ENCODE data around the gene ALDH3B2. TPM values are rescaled to one million over a fixed set of nuclear protein-coding genes. Genes with fewer than 3 reads are reported as not detected.
"Not testable (repeated sequence)": the region's sequence is repeated elsewhere in the genome, so short reads cannot be mapped to it uniquely, and the experiment has no call there.

The ALDH3B2 gene
- total RNA-seq, 1 experiment from 2014 or later = 0.13 TPM

GRCh38 chr11:67638535-67639437 is 35.6 kb downstream of the ALDH3B2 start (continued):
- TF ChIP-seq ATF6 (CRISPR knock-in tag; IDR thresholded peaks at IDR 0.05) (no peak), KAT7 (CRISPR knock-in tag; IDR thresholded peaks at IDR 0.05; ENCODE audit: borderline replicate concordance) (no peak), FOXJ3 (CRISPR knock-in tag; IDR thresholded peaks at IDR 0.05; ENCODE audit: borderline replicate concordance) (no peak), TP53 (CRISPR knock-in tag; IDR thresholded peaks at IDR 0.05) (no peak), ATF2 (CRISPR knock-in tag; IDR thresholded peaks at IDR 0.05; ENCODE audit: borderline replicate concordance, low read depth) (no peak), ZNF425 (CRISPR knock-in tag; conservative IDR thresholded peaks at IDR 0.05) (no peak), ZNF232 (CRISPR knock-in tag; IDR thresholded peaks at IDR 0.05) (no peak), NFYB (CRISPR knock-in tag; conservative IDR thresholded peaks at IDR 0.05; ENCODE audit: low read depth) (no peak), FOXK1 (CRISPR knock-in tag; IDR thresholded peaks at IDR 0.05) (no peak)

- ATAC-seq; H3K36me3 Mint-ChIP-seq; DNase-seq (ENCODE audit: low spot score); H3K27ac Mint-ChIP-seq; H3K9me3 Mint-ChIP-seq; POLR2A ChIA-PET; H3K4me3 Mint-ChIP-seq; H3K4me1 Mint-ChIP-seq: not testable (repeated sequence)
- CTCF ChIA-PET = interaction anchor here (3.2 to 4.5 kb wide), 2 partner anchors 8 to 22 kb away, joined by 11 to 43 read pairs; partner anchors contain the start of gene NUDT8
- H3K27me3 Mint-ChIP-seq (ENCODE audit: low read depth) = peaks cover 27% of the 10 kb centered on the region
Observed at GRCh38 chr11:67637441-67637840, 37.0 kb downstream of the ALDH3B2 start.

- Mint-ChIP-seq H3K27me3 (ENCODE audit: low read depth) (peaks cover 24% of the 10 kb centered on the region), H3K4me1 (peaks cover 7% of the 10 kb centered on the region), H3K9me3 (peaks cover 3% of the 10 kb centered on the region; the same call in 1 of the 2 replicates), H3K27ac (no peak overlapping the region), H3K36me3 (no peaks in the 10 kb centered on the region), H3K4me3 (no peak overlapping the region)
- no peak for DNase-seq (ENCODE audit: low spot score)
- TF ChIP-seq MYBL2 (CRISPR knock-in tag; IDR thresholded peaks at IDR 0.05) = no peak
- no peak for TF ChIP-seq GABPB1 (CRISPR knock-in tag; IDR thresholded peaks at IDR 0.05)
- ATAC-seq = no peak
- POLR2A ChIA-PET = no interaction called here
- CTCF ChIA-PET = interaction anchor here (1.1 to 4.5 kb wide), 2 partner anchors 7 to 23 kb away, joined by 3 to 43 read pairs; partner anchors contain the start of gene NUDT8
Observed at GRCh38 chr11:67636962-67637361, 37.5 kb downstream of the ALDH3B2 start.

GRCh38 chr11:67635231-67635521 is 39.2 kb downstream of the ALDH3B2 start:
- no peaks in the 10 kb centered on the region for H3K36me3 Mint-ChIP-seq
- H3K4me3 Mint-ChIP-seq = no peak overlapping the region
- no peak for ATAC-seq
- H3K9me3 Mint-ChIP-seq = peaks cover under 1% of the 10 kb centered on the region; the same call in 1 of the 2 replicates
- H3K27ac Mint-ChIP-seq = no peak overlapping the region
- H3K27me3 Mint-ChIP-seq (ENCODE audit: low read depth) = peaks cover 11% of the 10 kb centered on the region
- DNase-seq (ENCODE audit: low spot score) = no peak
- ChIA-PET POLR2A (no interaction called here), CTCF (no interaction called here)
- peaks cover 16% of the 10 kb centered on the region for H3K4me1 Mint-ChIP-seq
- TF ChIP-seq ETV6 (CRISPR knock-in tag; IDR thresholded peaks at IDR 0.05) = no peak
- no peak for TF ChIP-seq ZNF532 (CRISPR knock-in tag; IDR thresholded peaks at IDR 0.05; ENCODE audit: borderline replicate concordance)
- TF ChIP-seq STAT6 (CRISPR knock-in tag; conservative IDR thresholded peaks at IDR 0.05; ENCODE audit: low read depth) = no peak
- TF ChIP-seq ZNF232 (CRISPR knock-in tag; IDR thresholded peaks at IDR 0.05) = no peak
- TF ChIP-seq IRF1 (CRISPR knock-in tag; IDR thresholded peaks at IDR 0.05) = no peak
